SK-N-SH (cell line): Measurements from ENCODE around the gene PLD3. TPM values are rescaled to one million over a fixed set of nuclear protein-coding genes. Genes with fewer than 3 reads are reported as not detected.

Experiments
- CTCF ChIA-PET: fragments of 300-600, 350-600 bp; formaldehyde crosslinking; extraction: SDS; loops from one replicate; lab custom pipeline; 2021; lab: Yijun Ruan, JAX
- POLR2A ChIA-PET: fragments of 350-600 bp; sonication (Branson Sonifier 250); formaldehyde crosslinking; extraction: SDS; loops from one replicate; lab custom pipeline; 2020; ENCODE audit warnings: antibody characterized with exemption, inconsistent platforms; lab: Yijun Ruan, JAX
- DNase-seq: peaks from one replicate; pipeline ENCODE4 v3.0.0; 2012
- H2AFZ ChIP-seq: fragments of 200-600 bp; sonication (generic); 2 replicates; pipeline ENCODE4 v1.8.1; 2016; ENCODE audit warnings: antibody characterized with exemption, mild to moderate bottlenecking, low read depth
- H3F3A ChIP-seq: fragments of 200-600 bp; sonication (generic); replicated peaks from 2 replicates; pipeline ENCODE3; 2016; ENCODE audit warnings: antibody characterized with exemption, mild to moderate bottlenecking; ENCODE audit not compliant: insufficient read depth
- H3K27ac ChIP-seq, 2 experiments: fragments of 200-500 bp in 1 of 2; fragments of 200-600 bp in 1 of 2; sonication (Bioruptor generic) in 1 of 2; sonication (generic), shearing (Covaris generic) in 1 of 2; 2 replicates each; pipeline versions ENCODE4 v1.5.1 to v1.6.1; 2014 to 2016; ENCODE audit warnings: low read depth in 2 of 2, inconsistent platforms in 1 of 2, low read length in 1 of 2, mild to moderate bottlenecking in 1 of 2, mixed read lengths in 1 of 2
- H3K27me3 ChIP-seq: fragments of 200-600 bp; sonication (generic), shearing (Covaris generic); 2 replicates; pipeline ENCODE4 v1.6.1; 2016; ENCODE audit warnings: mixed run types; ENCODE audit not compliant: insufficient read depth
- H3K36me3 ChIP-seq, 2 experiments: fragments of 200-500 bp in 1 of 2; fragments of 200-600 bp in 1 of 2; sonication (Bioruptor generic) in 1 of 2; sonication (generic) in 1 of 2; replicated peaks in 1 of 2; 2 replicates each; pipeline versions ENCODE3 to v1.5.1; 2014 to 2016; ENCODE audit warnings: low read length in 1 of 2, mild to moderate bottlenecking in 1 of 2; ENCODE audit not compliant: insufficient read depth in 2 of 2, control insufficient read depth in 1 of 2
- H3K4me1 ChIP-seq, 2 experiments: fragments of 200-500 bp in 1 of 2; fragments of 200-600 bp in 1 of 2; sonication (Bioruptor generic) in 1 of 2; sonication (generic), shearing (Covaris generic) in 1 of 2; 2 replicates each; pipeline versions ENCODE4 v1.5.1 to v1.6.1; 2014 to 2016; ENCODE audit warnings: low read depth in 1 of 2, low read length in 1 of 2, mixed run types in 1 of 2; ENCODE audit not compliant: insufficient read depth in 2 of 2, control insufficient read depth in 1 of 2
- H3K4me2 ChIP-seq: fragments of 200-600 bp; sonication (generic), shearing (Covaris generic); 2 replicates; pipeline ENCODE4 v1.6.1; 2017; ENCODE audit warnings: mixed run types
- H3K4me3 ChIP-seq, 2 experiments: fragments of 200-500 bp in 1 of 2; fragments of 200-600 bp in 1 of 2; sonication (Bioruptor generic) in 1 of 2; sonication (generic), shearing (Covaris generic) in 1 of 2; 2 replicates each; pipeline versions ENCODE4 v1.5.1 to v1.8.1; 2014 to 2016; ENCODE audit warnings: low read depth in 2 of 2, inconsistent platforms in 1 of 2, low read length in 1 of 2, mild to moderate bottlenecking in 1 of 2, mixed read lengths in 1 of 2, moderate library complexity in 1 of 2
- H3K79me2 ChIP-seq: fragments of 200-600 bp; sonication (generic); 2 replicates; pipeline ENCODE4 v1.8.1; 2017; ENCODE audit warnings: mild to moderate bottlenecking; ENCODE audit not compliant: insufficient read depth
- H3K9ac ChIP-seq: fragments of 200-600 bp; sonication (generic); 2 replicates; pipeline ENCODE4 v1.6.1; 2017; ENCODE audit warnings: mixed run types
- H3K9me2 ChIP-seq: fragments of 200-600 bp; sonication (generic); 2 replicates; pipeline ENCODE4 v1.6.1; 2017; ENCODE audit warnings: mixed run types
- H3K9me3 ChIP-seq: fragments of 200-600 bp; sonication (generic); 2 replicates; pipeline ENCODE4 v1.6.1; 2017; ENCODE audit warnings: mixed run types, mild to moderate bottlenecking, moderate library complexity
- H4K20me1 ChIP-seq: fragments of 200-600 bp; sonication (generic); 2 replicates; pipeline ENCODE4 v1.6.1; 2017; ENCODE audit warnings: mild to moderate bottlenecking, mixed run types; ENCODE audit not compliant: insufficient read depth
- EP300 ChIP-seq, 2 experiments: IDR thresholded peaks; 2 replicates each; pipeline versions ENCODE4 v1.4.0 to v1.6.1; 2012; ENCODE audit warnings: borderline replicate concordance in 1 of 2, low read depth in 1 of 2, low read length in 1 of 2
- FOXM1 ChIP-seq: IDR thresholded peaks from 2 replicates; pipeline ENCODE4 v1.4.0; 2012; ENCODE audit warnings: low read depth, mild to moderate bottlenecking
- GABPA ChIP-seq: IDR thresholded peaks from 2 replicates; pipeline ENCODE4 v1.4.0; 2012; ENCODE audit warnings: low read depth, mild to moderate bottlenecking
- GATA2 ChIP-seq: sonication (generic); formaldehyde crosslinking; IDR thresholded peaks from 2 replicates; pipeline ENCODE4 v1.5.0; 2020; ENCODE audit warnings: mild to moderate bottlenecking, missing genetic modification reagents
- NRF1 ChIP-seq: IDR thresholded peaks from 2 replicates; pipeline ENCODE4 v1.6.1; 2012; ENCODE audit warnings: low read depth, mild to moderate bottlenecking, low read length
- POLR2AphosphoS5 ChIP-seq: IDR thresholded peaks from 2 replicates; pipeline ENCODE4 v1.6.1; 2012; ENCODE audit warnings: low read depth, low read length
- RXRA ChIP-seq: IDR thresholded peaks from 2 replicates; pipeline ENCODE4 v1.4.0; 2012; ENCODE audit warnings: low read depth, mild to moderate bottlenecking, borderline replicate concordance
- SMC3 ChIP-seq: IDR thresholded peaks from 2 replicates; pipeline ENCODE4 v1.6.1; 2012; ENCODE audit warnings: low read depth, low read length, improper control_type of control experiment
- TAF1 ChIP-seq: IDR thresholded peaks from 2 replicates; pipeline ENCODE4 v1.6.1; 2012; ENCODE audit warnings: low read depth, mild to moderate bottlenecking, low read length, moderate library complexity, borderline replicate concordance
- YY1 ChIP-seq: IDR thresholded peaks from 2 replicates; pipeline ENCODE4 v1.4.0; 2012; ENCODE audit warnings: low read depth, mild to moderate bottlenecking
- WGBS: methylation state at CpG from one replicate; pipeline ENCODE4 v1.1.6; 2017; ENCODE audit warnings: low lambda C conversion rate; 5-methylcytosine and 5-hydroxymethylcytosine counted together
- polyA plus RNA-seq, 3 experiments: library from polyadenylated mRNA; depleted of rRNA; stranded (reverse); fragments of >200 nt; gene quantifications; 2 replicates each; pipeline ENCODE4 v1.2.3, GENCODE V29; 2012
- TF ChIP-seq, protein P1 (sequence below): IDR thresholded peaks from 2 replicates; pipeline ENCODE4 v1.4.0; 2012; ENCODE audit warnings: low read depth, borderline replicate concordance
- TF ChIP-seq, protein P2 (sequence below): fragments of 200-600 bp; sonication (generic); IDR thresholded peaks from 2 replicates; pipeline ENCODE4 v1.6.1; 2017; ENCODE audit warnings: antibody characterized with exemption, mild to moderate bottlenecking, moderate library complexity

Gene PLD3
- polyA plus RNA-seq, 1 of the 3 experiments (the other 2 are of a cell fraction): 511 TPM

DNA sequence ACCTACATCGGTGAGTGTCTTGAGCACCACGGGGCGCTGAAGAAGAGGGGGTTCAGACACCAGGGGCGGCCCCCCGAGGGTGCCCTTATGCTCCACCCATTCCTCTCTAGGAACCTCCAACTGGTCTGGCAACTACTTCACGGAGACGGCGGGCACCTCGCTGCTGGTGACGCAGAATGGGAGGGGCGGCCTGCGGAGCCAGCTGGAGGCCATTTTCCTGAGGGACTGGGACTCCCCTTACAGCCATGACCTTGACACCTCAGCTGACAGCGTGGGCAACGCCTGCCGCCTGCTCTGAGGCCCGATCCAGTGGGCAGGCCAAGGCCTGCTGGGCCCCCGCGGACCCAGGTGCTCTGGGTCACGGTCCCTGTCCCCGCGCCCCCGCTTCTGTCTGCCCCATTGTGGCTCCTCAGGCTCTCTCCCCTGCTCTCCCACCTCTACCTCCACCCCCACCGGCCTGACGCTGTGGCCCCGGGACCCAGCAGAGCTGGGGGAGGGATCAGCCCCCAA, 29.4 kb downstream of the PLD3 start:
- DNase-seq: peak; percentile 17
- H3K36me3 ChIP-seq: peaks cover 5 to 26% of the 10 kb centered on the region in 2 experiments
- no peak for TF ChIP-seq GATA2 (CRISPR knock-in tag)
- TF ChIP-seq, protein P1, sequence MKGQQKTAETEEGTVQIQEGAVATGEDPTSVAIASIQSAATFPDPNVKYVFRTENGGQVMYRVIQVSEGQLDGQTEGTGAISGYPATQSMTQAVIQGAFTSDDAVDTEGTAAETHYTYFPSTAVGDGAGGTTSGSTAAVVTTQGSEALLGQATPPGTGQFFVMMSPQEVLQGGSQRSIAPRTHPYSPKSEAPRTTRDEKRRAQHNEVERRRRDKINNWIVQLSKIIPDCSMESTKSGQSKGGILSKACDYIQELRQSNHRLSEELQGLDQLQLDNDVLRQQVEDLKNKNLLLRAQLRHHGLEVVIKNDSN: no peak
- TF ChIP-seq GABPA: no peak
- no peak for TF ChIP-seq NRF1
- TF ChIP-seq EP300 (IDR thresholded peaks at IDR 0.05; ENCODE audit: borderline replicate concordance in 1 of 2, low read depth in 1 of 2, low read length in 1 of 2): no peak
- no peak for TF ChIP-seq FOXM1
- H3K9me2 ChIP-seq: no peaks in the 10 kb centered on the region
- H3K79me2 ChIP-seq: no peaks in the 10 kb centered on the region
- no peaks in the 10 kb centered on the region for H3F3A ChIP-seq
- 90% methylated on average over 21 of the region's 25 CpGs for WGBS
- no peaks in the 10 kb centered on the region for H3K27me3 ChIP-seq
- H3K27ac ChIP-seq: no peak overlapping the region
- no peaks in the 10 kb centered on the region for H4K20me1 ChIP-seq
- H2AFZ ChIP-seq: no peak overlapping the region
- ChIA-PET POLR2A (no interaction called here), CTCF (no interaction called here)
- no peaks in the 10 kb centered on the region for H3K4me1 ChIP-seq
- H3K4me2 ChIP-seq: no peak overlapping the region
- H3K9me3 ChIP-seq: no peaks in the 10 kb centered on the region
- H3K9ac ChIP-seq: no peak overlapping the region
- H3K4me3 ChIP-seq: no peak overlapping the region

DNA sequence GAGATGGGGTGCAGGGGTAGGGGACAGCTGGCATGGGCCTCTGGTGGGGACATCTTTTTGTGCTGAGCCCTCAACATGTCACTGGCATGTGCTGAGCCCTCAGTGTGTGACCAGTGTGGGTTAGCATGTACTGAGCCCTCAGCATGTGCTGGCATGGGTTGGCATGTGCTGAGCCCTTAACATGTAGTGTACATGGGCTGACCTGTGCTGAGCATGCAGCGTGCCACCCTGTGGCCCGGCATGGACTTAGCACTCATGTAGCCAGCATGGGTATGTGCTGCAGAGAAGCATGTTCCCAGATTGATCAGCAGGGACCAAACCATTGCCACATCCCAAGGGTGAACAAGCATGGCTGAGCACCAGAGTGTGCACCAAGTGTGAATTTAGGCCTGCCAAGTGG, 30.0 kb downstream of the PLD3 start:
- WGBS: no CpG with 5 or more reads among the region's 2 CpGs
- CTCF ChIA-PET: no interaction called here
- H3K9me3 ChIP-seq: no peaks in the 10 kb centered on the region

More for the DNA sequence above, 30.0 kb downstream of the PLD3 start:
- Histone ChIP-seq H2AFZ (no peak overlapping the region), H3K4me2 (no peak overlapping the region), H3K79me2 (no peaks in the 10 kb centered on the region), H3K36me3 (peaks cover 5 to 26% of the 10 kb centered on the region in 2 experiments), H3F3A (no peaks in the 10 kb centered on the region), H4K20me1 (no peaks in the 10 kb centered on the region), H3K27ac (no peak overlapping the region), H3K27me3 (no peaks in the 10 kb centered on the region), H3K9ac (no peak overlapping the region), H3K9me2 (no peaks in the 10 kb centered on the region), H3K4me3 (no peak overlapping the region), H3K4me1 (no peaks in the 10 kb centered on the region)
- peak; percentile 17 for DNase-seq
- TF ChIP-seq, protein P2, sequence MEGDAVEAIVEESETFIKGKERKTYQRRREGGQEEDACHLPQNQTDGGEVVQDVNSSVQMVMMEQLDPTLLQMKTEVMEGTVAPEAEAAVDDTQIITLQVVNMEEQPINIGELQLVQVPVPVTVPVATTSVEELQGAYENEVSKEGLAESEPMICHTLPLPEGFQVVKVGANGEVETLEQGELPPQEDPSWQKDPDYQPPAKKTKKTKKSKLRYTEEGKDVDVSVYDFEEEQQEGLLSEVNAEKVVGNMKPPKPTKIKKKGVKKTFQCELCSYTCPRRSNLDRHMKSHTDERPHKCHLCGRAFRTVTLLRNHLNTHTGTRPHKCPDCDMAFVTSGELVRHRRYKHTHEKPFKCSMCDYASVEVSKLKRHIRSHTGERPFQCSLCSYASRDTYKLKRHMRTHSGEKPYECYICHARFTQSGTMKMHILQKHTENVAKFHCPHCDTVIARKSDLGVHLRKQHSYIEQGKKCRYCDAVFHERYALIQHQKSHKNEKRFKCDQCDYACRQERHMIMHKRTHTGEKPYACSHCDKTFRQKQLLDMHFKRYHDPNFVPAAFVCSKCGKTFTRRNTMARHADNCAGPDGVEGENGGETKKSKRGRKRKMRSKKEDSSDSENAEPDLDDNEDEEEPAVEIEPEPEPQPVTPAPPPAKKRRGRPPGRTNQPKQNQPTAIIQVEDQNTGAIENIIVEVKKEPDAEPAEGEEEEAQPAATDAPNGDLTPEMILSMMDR: no peak
- TF ChIP-seq YY1: no peak
- no peak for TF ChIP-seq SMC3
- TF ChIP-seq TAF1: no peak
- no peak for TF ChIP-seq FOXM1
- no peak for TF ChIP-seq POLR2AphosphoS5
- no peak for TF ChIP-seq RXRA
- POLR2A ChIA-PET: no interaction called here
